Colonic mucosa (tissue), 4 donors: Measurements from ENCODE around the gene NAXD. TPM values are rescaled to one million over a fixed set of nuclear protein-coding genes. Genes with fewer than 3 reads are reported as not detected.

Source experiments
- DNase-seq: peaks from one replicate; pipeline ENCODE4 v3.0.0-alpha.2; 2020
- H3K27ac ChIP-seq: fragments of 200-600 bp; one replicate; pipeline ENCODE4 v1.8.0; 2021
- H3K27me3 ChIP-seq: fragments of 200-600 bp; one replicate; pipeline ENCODE4 v1.8.0; 2021
- H3K36me3 ChIP-seq: fragments of 200-600 bp; one replicate; pipeline ENCODE4 v1.8.0; 2021
- H3K4me1 ChIP-seq: fragments of 200-600 bp; one replicate; pipeline ENCODE4 v1.8.0; 2021; ENCODE audit warnings: mild to moderate bottlenecking
- H3K4me3 ChIP-seq: fragments of 200-600 bp; one replicate; pipeline ENCODE4 v1.8.0; 2021
- H3K9ac ChIP-seq, 2 donors: one replicate each; pipeline ENCODE4 v1.7.0; 2013; ENCODE audit warnings: control low read depth in 2 of 2, low read depth in 2 of 2, low read length in 2 of 2
- H3K9me3 ChIP-seq: fragments of 200-600 bp; one replicate; pipeline ENCODE4 v1.8.0; 2021
- intact Hi-C: fragments of 100-400 bp; cut with DNase I; formaldehyde crosslinking; loops from one replicate; pipeline ENCODE4 v1.14.1; 2022
- total RNA-seq, 2 donors: library from RNA; stranded (reverse); fragmentation: NEBNext Ultra II Directional in 1 of 2; extraction: Animal tissue kit (Norgen Biotek cat#: 25700) in 1 of 2; gene quantifications; one replicate each; pipeline ENCODE4 v1.2.1, GENCODE V29; 2021
- TF ChIP-seq, protein P1 (sequence below): fragments of 200-600 bp; IDR thresholded peaks from one replicate; pipeline ENCODE4 v1.8.0; 2022; ENCODE audit warnings: antibody characterized with exemption, mild to moderate bottlenecking
- donor health status: healthy.
- donor health status: DM: no; HTN: no; CAD: no.
- donor health status: DM: no; HTN: no; CAD: no.

The NAXD gene
- total RNA-seq, 2 donors from 2014 or later, result 36.7 to 40.4 TPM

DNA sequence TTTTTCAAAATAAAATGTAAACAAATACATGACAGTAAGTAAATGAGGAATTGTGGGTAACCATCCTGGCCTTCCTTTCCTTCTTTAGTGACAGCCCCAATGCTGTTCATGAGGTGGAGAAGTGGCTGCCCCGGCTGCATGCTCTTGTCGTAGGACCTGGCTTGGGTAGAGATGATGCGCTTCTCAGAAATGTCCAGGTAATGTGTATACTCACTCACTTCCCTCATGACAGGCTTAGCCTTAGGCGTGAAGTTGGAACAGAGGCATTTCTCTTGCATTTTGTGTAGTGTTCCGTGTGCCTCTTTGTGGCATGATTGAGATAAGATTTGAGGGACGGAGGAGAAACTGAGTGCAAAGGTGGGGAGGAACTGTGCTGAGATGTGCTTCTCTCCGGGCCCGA is 12.0 kb downstream of the NAXD start:
- no peaks in the 10 kb centered on the region for H3K36me3 ChIP-seq
- H3K27ac ChIP-seq, result no peak overlapping the region
- intact Hi-C loops, result no loop called here
- no peaks in the 10 kb centered on the region for H3K9me3 ChIP-seq
- H3K4me1 ChIP-seq, result peaks cover 5% of the 10 kb centered on the region
- DNase-seq, result no peak
- H3K4me3 ChIP-seq, result no peak overlapping the region
- no peaks in the 10 kb centered on the region for H3K27me3 ChIP-seq
- TF ChIP-seq, protein P1, sequence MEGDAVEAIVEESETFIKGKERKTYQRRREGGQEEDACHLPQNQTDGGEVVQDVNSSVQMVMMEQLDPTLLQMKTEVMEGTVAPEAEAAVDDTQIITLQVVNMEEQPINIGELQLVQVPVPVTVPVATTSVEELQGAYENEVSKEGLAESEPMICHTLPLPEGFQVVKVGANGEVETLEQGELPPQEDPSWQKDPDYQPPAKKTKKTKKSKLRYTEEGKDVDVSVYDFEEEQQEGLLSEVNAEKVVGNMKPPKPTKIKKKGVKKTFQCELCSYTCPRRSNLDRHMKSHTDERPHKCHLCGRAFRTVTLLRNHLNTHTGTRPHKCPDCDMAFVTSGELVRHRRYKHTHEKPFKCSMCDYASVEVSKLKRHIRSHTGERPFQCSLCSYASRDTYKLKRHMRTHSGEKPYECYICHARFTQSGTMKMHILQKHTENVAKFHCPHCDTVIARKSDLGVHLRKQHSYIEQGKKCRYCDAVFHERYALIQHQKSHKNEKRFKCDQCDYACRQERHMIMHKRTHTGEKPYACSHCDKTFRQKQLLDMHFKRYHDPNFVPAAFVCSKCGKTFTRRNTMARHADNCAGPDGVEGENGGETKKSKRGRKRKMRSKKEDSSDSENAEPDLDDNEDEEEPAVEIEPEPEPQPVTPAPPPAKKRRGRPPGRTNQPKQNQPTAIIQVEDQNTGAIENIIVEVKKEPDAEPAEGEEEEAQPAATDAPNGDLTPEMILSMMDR, result no peak
- H3K9ac ChIP-seq, result no peak overlapping the region

- peaks cover 5% of the 10 kb centered on the region for H3K4me1 ChIP-seq
- no peaks in the 10 kb centered on the region for H3K9me3 ChIP-seq
- DNase-seq, result no peak
- H3K27me3 ChIP-seq, result no peaks in the 10 kb centered on the region
- no peak overlapping the region for H3K9ac ChIP-seq
- TF ChIP-seq, protein P1, result no peak
- no peaks in the 10 kb centered on the region for H3K36me3 ChIP-seq
- H3K4me3 ChIP-seq, result no peak overlapping the region
- intact Hi-C loops, result no loop called here
- H3K27ac ChIP-seq, result no peak overlapping the region
Observed at GRCh38 chr13:110627761-110628476, 12.6 kb downstream of the NAXD start.

GRCh38 chr13:110628477-110628793 is 13.1 kb downstream of the NAXD start:
- TF ChIP-seq, protein P1, result no peak
- peaks cover 5% of the 10 kb centered on the region for H3K4me1 ChIP-seq
- H3K27ac ChIP-seq, result no peak overlapping the region
- no peaks in the 10 kb centered on the region for H3K9me3 ChIP-seq
- no peaks in the 10 kb centered on the region for H3K27me3 ChIP-seq
- intact Hi-C loops, result no loop called here
- H3K4me3 ChIP-seq, result no peak overlapping the region
- no peak for DNase-seq
- no peaks in the 10 kb centered on the region for H3K36me3 ChIP-seq
- no peak overlapping the region for H3K9ac ChIP-seq

GRCh38 chr13:110628952-110629701 is 13.8 kb downstream of the NAXD start:
- H3K27me3 ChIP-seq, result no peaks in the 10 kb centered on the region
- H3K4me3 ChIP-seq, result no peak overlapping the region
- H3K4me1 ChIP-seq, result peaks cover 5% of the 10 kb centered on the region
- H3K9me3 ChIP-seq, result no peaks in the 10 kb centered on the region
- H3K36me3 ChIP-seq, result no peaks in the 10 kb centered on the region
- TF ChIP-seq, protein P1, result no peak
- H3K9ac ChIP-seq, result no peak overlapping the region
- intact Hi-C loops, result no loop called here
- no peak for DNase-seq
- no peak overlapping the region for H3K27ac ChIP-seq

- Histone ChIP-seq H3K9me3 (no peaks in the 10 kb centered on the region), H3K9ac (no peak overlapping the region), H3K4me1 (peaks cover 4% of the 10 kb centered on the region), H3K27ac (no peak overlapping the region), H3K4me3 (no peak overlapping the region), H3K36me3 (no peaks in the 10 kb centered on the region), H3K27me3 (no peaks in the 10 kb centered on the region)
- DNase-seq, result no peak
- intact Hi-C loops, result no loop called here
- TF ChIP-seq, protein P1, result no peak
Observed at GRCh38 chr13:110629735-110630134, 14.4 kb downstream of the NAXD start.
